GM10847 (cell line): ENCODE data around the gene TMEM256.

Source experiments
- POLR2A ChIP-seq: IDR thresholded peaks from 2 replicates; pipeline ENCODE4 v1.6.1; 2011; ENCODE audit not compliant: insufficient read length; ENCODE audit errors: extremely low read depth

TMEM256 gene

DNA sequence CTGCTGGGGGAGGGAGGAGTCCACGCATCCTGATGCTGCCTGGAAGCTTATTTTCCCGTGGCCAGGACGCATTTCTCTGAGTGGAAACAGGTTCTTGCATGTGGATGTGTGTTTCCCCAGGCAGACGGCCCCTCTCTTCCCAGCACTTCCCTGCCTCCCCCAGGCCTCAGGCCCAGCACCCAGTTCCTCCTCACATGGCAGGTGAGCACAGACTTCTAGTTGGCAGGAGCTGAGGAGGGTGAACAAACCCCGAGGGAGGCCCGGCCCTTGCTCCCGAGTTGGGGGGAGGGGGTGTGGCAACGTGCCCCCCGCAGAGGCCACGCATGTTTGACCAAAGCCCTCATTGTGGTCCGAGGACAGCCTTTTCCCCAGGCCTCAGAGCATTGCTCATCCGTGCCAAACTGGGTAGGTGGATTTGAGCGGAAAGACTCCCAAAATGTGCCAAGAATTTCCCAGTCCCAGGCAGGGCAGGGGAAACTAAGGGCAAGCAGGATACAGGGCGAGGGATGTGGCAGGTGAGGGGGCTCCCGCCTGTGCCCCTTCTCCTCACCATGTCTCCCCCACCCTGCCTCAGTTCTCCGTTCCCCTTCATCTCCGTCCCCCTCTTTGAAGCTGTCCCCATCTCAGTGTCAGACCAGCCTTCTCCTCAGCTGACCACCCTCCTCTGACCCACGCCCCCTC lies 14.7 kb upstream of the TMEM256 start:
- no peak for TF ChIP-seq POLR2A

DNA sequence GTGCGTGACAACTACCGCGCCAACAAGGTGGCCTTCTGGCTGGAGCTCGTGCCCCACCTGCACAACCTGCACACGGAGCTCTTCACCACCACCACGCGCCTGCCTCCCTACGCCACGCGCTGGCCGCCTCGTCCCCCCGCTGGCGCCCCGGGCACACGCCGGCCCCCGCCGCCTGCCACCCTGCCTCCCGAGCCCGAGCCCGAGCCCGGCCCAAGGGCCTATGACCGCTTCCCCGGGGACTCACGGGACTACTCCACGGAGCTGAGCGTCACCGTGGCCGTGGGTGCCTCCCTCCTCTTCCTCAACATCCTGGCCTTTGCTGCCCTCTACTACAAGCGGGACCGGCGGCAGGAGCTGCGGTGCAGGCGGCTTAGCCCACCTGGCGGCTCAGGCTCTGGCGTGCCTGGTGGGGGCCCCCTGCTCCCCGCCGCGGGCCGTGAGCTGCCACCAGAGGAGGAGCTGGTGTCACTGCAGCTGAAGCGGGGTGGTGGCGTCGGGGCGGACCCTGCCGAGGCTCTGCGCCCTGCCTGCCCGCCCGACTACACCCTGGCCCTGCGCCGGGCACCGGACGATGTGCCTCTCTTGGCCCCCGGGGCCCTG lies 13.3 kb upstream of the TMEM256 start:
- no peak for TF ChIP-seq POLR2A

DNA sequence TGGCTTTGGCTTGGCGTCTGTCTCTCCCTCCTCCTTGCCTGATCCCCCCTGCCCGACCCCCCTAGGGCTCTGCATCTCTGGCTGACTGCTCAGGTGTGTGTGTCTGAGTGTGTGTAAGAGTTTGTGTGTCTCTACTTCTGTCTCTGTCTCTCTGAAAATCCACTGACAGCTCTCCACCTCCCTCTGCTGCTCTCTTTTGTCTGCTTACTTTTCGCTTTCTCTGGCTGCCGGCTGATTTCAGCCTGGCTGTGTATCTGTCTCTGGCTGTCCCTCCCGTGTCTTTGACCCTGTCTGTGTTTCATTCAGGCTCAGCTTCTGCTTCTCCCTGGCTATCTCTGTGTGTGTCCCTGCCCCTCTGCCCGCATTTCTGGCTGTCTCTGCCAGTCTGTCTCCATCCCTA lies 12.4 kb upstream of the TMEM256 start:
- no peak for TF ChIP-seq POLR2A

DNA sequence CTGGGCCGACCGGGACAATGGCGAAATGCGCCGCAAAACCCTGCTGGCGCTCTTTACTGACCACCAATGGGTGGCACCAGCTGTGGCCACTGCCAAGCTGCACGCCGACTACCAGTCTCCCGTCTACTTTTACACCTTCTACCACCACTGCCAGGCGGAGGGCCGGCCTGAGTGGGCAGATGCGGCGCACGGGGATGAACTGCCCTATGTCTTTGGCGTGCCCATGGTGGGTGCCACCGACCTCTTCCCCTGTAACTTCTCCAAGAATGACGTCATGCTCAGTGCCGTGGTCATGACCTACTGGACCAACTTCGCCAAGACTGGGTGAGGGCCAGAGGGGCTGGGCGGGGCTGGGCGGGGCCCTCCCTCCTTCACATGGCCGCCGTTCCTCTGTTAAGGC lies 11.9 kb upstream of the TMEM256 start:
- no peak for TF ChIP-seq POLR2A

DNA sequence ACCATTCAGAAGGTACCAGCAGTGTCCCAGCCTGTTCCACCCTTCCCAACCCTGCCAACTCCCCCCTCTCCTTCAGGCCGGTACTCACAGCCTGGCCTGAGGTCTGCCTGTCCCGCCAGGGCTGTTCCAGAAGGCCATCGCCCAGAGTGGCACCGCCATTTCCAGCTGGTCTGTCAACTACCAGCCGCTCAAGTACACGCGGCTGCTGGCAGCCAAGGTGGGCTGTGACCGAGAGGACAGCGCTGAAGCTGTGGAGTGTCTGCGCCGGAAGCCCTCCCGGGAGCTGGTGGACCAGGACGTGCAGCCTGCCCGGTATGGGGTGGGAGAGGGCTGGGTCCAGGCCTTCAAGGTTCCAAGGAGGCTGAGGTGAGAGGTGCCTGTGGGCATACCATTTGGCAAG lies 10.9 kb upstream of the TMEM256 start:
- no peak for TF ChIP-seq POLR2A

DNA sequence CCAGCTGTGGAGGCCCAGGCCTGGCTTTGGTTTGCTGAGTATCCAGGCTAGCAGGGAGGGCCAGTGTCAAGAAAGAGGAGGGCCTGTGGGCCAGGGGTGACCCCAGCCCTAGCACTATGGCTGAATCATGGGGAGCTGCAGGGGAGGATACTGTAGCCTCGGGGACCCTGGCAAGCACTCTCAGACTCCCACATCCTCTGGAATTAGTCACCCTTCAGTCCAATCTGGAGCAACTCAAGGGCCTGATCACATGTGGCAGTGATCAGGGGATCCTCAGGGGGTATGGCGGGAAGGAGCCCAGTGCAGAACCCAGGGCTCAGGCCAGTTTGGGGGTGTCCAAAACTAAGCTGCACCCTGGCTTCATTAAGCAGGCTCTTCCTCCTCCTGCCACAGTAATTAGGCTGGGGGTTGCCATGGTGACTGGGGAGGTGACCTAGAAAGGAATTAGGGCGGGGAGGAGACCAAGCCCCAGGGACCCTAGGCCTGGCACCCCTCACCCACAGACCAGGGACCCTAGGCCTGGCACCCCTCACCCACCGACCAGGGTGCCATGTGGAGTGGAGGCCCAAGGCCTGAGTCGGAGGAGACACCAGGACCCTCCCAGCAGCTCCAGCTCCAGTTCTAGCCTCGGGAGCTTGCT lies 9.6 kb upstream of the TMEM256 start:
- TF ChIP-seq POLR2A: no peak

DNA sequence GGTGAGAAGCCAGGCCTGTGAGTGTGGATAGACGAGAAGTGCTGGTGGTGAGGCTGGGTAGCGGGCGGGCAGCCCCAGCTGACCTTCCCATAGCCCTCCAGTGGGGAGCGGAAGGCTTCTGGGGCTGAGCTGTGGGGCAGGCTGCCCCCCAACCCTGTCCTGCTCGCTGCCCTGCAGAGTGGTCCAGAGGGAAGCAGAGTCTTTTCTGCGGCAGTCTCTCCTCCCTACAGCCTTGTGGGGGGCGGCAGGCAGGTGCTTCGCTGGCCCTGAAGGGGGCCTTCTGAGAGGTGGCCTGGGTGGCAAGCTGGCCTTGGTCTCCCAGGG lies 7.5 kb upstream of the TMEM256 start:
- TF ChIP-seq POLR2A: no peak

DNA sequence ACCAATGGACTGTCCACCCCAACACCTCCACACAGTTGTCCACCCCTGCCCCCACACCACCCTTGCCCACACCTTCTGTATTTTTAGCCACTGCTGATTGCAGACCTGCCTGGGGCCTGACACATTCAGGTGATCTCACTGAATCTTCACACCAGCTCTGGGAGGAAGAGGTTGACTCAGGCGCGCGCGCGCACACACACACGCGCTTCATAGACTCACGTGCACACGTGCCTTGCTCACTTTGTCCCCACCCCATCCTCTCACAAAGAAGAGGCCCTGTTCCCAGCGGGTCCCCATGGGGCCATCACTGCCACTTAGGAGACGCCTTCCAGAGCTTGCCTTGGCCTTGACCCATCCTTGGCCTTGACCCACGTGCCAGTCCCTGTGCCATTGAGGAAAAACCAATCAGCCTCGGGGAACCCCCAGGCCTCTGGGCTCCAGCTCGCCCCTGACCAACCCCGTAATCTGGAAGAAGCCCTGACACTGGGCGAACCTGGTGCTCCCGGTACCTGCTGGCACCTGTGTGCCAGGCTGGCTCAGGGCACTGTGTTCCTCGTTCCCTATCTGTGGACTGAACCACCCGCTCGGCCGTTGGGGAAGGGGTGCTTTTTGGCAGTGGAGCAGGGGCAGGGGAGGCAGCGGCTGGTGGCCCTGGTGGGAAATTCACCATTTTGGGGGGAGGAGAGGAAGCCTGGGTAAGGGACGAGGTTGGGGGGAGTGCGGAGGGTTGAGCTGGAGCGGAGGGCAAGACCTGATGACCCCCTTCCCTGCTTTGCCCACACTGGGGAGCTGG lies 6.9 kb upstream of the TMEM256 start:
- no peak for TF ChIP-seq POLR2A

DNA sequence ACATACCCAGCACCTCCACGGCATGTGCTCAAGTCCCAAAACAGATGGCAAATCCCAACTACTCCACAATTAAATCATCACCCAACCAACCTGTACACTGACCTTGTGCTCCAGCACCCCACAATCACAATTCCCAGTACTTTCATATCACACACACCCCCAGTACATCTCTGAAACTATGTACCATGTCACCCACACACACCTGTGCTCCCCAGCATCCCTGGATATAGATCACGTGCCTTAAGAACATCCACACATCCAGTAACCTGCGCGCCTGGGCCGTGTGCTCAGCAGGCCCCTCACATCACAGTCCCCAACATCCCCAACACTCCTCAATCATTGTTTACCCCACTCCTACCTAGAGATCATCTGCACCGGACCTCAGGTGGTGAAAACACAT lies 5.8 kb upstream of the TMEM256 start:
- TF ChIP-seq POLR2A: no peak

DNA sequence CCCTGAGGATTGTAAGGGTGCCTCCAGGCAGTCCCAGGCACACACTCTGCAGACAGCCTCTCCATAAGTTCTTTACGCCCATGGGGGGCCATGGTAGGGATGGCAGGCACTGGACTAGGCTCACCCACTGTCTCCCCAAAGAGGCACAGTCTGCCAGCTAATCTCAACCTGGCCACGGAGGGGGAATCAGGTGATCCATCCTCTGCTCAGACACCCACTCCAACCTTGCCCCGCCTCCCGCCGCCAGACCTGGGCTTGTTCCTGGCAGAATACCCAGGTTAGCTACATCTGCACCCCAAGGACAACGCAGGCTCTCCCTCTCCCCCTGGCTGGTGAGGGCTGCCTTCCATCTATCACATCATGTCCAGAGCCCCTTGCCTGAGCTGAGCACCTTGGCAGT lies 5.0 kb upstream of the TMEM256 start:
- no peak for TF ChIP-seq POLR2A

DNA sequence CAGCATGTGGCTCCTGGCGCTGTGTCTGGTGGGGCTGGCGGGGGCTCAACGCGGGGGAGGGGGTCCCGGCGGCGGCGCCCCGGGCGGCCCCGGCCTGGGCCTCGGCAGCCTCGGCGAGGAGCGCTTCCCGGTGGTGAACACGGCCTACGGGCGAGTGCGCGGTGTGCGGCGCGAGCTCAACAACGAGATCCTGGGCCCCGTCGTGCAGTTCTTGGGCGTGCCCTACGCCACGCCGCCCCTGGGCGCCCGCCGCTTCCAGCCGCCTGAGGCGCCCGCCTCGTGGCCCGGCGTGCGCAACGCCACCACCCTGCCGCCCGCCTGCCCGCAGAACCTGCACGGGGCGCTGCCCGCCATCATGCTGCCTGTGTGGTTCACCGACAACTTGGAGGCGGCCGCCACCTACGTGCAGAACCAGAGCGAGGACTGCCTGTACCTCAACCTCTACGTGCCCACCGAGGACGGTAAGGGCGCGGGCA lies 4.4 kb upstream of the TMEM256 start:
- TF ChIP-seq POLR2A: no peak

DNA sequence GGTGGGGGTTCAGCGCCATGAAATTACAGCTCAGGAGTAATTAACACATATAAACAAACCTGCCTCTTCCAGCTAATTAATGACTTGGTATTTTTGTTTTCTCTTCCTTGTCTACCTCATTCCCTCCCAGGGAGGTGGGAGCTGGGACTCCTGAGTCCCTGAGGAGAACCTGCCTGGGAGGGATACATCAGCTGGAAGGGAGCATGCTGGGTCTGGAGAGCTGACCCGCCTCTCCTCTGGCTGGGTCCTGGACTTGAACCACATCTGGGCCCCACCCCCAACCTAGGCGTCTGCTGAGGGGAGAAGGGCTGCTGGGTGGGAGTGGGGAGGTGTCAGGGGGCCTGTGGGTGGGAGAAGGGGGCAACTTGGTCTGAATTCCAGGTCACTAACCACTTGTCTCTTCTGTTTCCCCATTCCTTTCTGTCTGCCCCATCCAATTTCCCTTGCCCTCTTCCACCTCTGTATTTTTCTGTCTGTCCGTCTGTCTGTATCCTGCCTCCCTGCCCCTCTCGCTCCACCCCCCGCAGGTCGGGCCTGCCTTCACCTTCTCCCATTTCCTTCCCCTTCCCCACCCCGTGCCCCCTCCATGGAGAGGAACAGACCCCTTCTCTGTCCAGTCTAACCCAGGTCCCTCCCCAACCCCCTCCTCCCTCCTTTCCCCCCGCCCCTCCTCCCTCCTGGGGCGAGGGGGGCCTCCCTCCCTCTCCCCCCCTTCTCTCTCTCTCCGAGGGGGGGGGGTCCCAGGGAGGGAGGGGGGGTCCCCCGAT lies 3.8 kb upstream of the TMEM256 start, which contains the start of gene NLGN2:
Gene NLGN2, plus strand, starts transcription at position 361 of the 767 bp plus-strand sequence. CDS start 411 bp downstream, outside the sequence.
- TF ChIP-seq POLR2A: no peak

DNA sequence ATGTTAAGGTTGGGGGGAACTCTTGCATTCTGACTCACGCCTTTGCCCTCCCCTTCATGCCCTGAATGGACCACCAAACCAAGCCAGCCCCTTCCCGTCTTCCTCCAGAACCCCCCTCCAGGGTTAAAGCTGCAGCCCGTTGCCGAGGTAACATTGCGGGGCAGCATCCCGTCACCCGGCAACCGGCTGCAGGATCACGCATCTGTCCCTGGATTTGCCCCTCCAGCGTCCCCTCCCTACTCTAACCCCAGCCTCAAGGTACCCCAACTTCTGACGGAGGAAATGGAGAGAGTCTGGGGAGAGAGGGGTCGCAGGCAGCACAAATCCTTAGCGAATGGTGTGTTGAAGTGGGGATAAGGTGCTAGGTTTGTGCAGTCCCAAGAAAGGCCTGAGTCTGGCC lies 3.2 kb upstream of the TMEM256 start:
- no peak for TF ChIP-seq POLR2A

DNA sequence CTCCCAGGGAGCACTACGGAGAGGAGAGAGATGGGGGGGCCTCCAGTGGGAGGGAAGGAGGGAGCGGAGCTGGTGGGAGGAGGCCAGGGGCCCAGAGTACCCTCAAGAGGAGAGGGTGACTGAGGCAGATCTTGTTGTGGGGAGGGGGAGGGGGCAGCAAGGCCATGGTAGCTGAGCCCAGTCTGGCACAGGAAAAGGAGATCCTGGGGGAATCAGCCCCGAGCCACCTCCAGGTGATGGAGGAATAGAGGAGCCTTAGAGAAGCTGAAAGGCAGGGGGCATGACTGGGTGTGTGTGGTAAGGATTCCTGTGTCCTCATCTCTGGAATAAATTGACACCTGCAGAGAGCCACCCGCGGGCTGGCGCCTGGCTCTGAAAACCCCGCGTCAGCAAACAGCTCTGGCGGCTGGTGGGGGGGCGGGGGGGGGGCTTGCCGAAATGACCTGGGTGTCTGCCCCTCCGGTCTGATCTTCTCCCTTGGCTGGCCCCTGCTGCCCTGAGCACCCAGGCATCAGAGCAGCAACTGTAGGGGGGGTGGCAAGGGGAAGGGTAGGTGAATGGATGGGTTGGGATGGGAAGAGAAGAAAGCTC lies 2.4 kb upstream of the TMEM256 start:
- no peak for TF ChIP-seq POLR2A
